Kidney (tissue), 14 donors: Measurements from ENCODE around the gene ARHGAP22. TPM values are rescaled to one million over a fixed set of nuclear protein-coding genes. Genes with fewer than 3 reads are reported as not detected.

Experiments
- DNase-seq, 5 donors: peaks; one replicate each; pipeline ENCODE4 v3.0.0-alpha.2; 2013 to 2020
- FAIRE-seq: peaks from 2 replicates; lab custom pipeline; 2012; peaks lifted over from hg19 to GRCh38; lab: Jason Lieb, UNC
- H3K27ac ChIP-seq, 2 donors: one replicate each; pipeline ENCODE4 v1.7.0; 2013; ENCODE audit warnings: low read depth in 2 of 2, low read length in 2 of 2, inconsistent platforms in 1 of 2
- H3K27me3 ChIP-seq: one replicate; pipeline ENCODE4 v1.7.1; 2013; ENCODE audit warnings: low read length, inconsistent platforms; ENCODE audit not compliant: control insufficient read depth, insufficient read depth
- H3K36me3 ChIP-seq, 3 donors: one replicate each; pipeline versions ENCODE4 v1.7.0 to v1.7.1; 2013; ENCODE audit warnings: low read length in 3 of 3, control low read depth in 1 of 3, inconsistent platforms in 1 of 3; ENCODE audit not compliant: insufficient read depth in 3 of 3, control insufficient read depth in 2 of 3
- H3K4me1 ChIP-seq, 3 donors: one replicate each; pipeline versions ENCODE4 v1.7.0 to v1.7.1; 2013; ENCODE audit warnings: low read length in 3 of 3, inconsistent platforms in 1 of 3, low read depth in 1 of 3; ENCODE audit not compliant: control insufficient read depth in 2 of 3, insufficient read depth in 2 of 3
- H3K4me3 ChIP-seq, 3 donors: one replicate each; pipeline versions ENCODE4 v1.7.0 to v1.8.1; 2013; ENCODE audit warnings: low read length in 3 of 3, control low read depth in 1 of 3, inconsistent platforms in 1 of 3
- H3K9ac ChIP-seq, 3 donors: one replicate each; pipeline versions ENCODE4 v1.7.0 to v1.7.1; 2013; ENCODE audit warnings: low read length in 3 of 3, control low read depth in 1 of 3, inconsistent platforms in 1 of 3
- H3K9me3 ChIP-seq, 3 donors: one replicate each; pipeline versions ENCODE4 v1.7.0 to v1.7.1; 2013; ENCODE audit warnings: low read length in 3 of 3, control low read depth in 1 of 3, inconsistent platforms in 1 of 3; ENCODE audit not compliant: control insufficient read depth in 2 of 3, insufficient read depth in 1 of 3
- intact Hi-C: fragments of 100-400 bp; cut with DNase I; formaldehyde crosslinking; loops from one replicate; pipeline ENCODE4 v1.11.1; 2022
- polyA plus RNA-seq: library from polyadenylated mRNA; stranded (reverse); fragments of 350-450 nt; fragmentation: Illumina TruSeq; extraction: RNeasy Lipid Tissue Mini Kit (QIAGEN cat#74804); gene quantifications from one replicate; pipeline ENCODE4 v1.2.3, GENCODE V29; 2014; ENCODE audit warnings: low read depth, low replicate concordance; ENCODE audit not compliant: insufficient read depth
- total RNA-seq: library from RNA; stranded (reverse); fragmentation: NEBNext Ultra II Directional; extraction: Animal tissue kit (Norgen Biotek cat#: 25700); gene quantifications from one replicate; pipeline ENCODE4 v1.2.1, GENCODE V29; 2021
- TF ChIP-seq, protein P1 (sequence below): IDR thresholded peaks from 3 replicates; pipeline ENCODE4 v1.5.1; 2012; ENCODE audit warnings: mild to moderate bottlenecking, moderate library complexity, borderline replicate concordance; ENCODE audit not compliant: insufficient read depth; ENCODE audit errors: extremely low read depth
- donor health status: control.
- donor health status: control.
- donor health status: control.
- donor health status: control.
- donor health status: control.
- donor health status: DM: yes; HTN: yes; CAD: no.
- donor health status: Normal renal cell carcinoma (clear cell type).

ARHGAP22 gene
- total and polyA plus RNA-seq, 2 donors from 2014 or later = 0.62 to 6.6 TPM

GRCh38 chr10:48468866-48469511 is 135.9 kb downstream of the ARHGAP22 start:
- FAIRE-seq (no peak), DNase-seq (peak in 3 of 5 donors; percentile 9 to 62 (median 48))
- H3K4me3 ChIP-seq = no peak overlapping the region
- TF ChIP-seq, protein P1, sequence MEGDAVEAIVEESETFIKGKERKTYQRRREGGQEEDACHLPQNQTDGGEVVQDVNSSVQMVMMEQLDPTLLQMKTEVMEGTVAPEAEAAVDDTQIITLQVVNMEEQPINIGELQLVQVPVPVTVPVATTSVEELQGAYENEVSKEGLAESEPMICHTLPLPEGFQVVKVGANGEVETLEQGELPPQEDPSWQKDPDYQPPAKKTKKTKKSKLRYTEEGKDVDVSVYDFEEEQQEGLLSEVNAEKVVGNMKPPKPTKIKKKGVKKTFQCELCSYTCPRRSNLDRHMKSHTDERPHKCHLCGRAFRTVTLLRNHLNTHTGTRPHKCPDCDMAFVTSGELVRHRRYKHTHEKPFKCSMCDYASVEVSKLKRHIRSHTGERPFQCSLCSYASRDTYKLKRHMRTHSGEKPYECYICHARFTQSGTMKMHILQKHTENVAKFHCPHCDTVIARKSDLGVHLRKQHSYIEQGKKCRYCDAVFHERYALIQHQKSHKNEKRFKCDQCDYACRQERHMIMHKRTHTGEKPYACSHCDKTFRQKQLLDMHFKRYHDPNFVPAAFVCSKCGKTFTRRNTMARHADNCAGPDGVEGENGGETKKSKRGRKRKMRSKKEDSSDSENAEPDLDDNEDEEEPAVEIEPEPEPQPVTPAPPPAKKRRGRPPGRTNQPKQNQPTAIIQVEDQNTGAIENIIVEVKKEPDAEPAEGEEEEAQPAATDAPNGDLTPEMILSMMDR = no peak
- H3K9me3 ChIP-seq = no peaks in the 10 kb centered on the region
- no peak overlapping the region for H3K27ac ChIP-seq
- no peaks in the 10 kb centered on the region for H3K27me3 ChIP-seq
- no peak overlapping the region for H3K9ac ChIP-seq
- H3K36me3 ChIP-seq = no peaks in the 10 kb centered on the region
- H3K4me1 ChIP-seq = peaks cover 0 to 4% (median 0%) of the 10 kb centered on the region in 3 donors
- intact Hi-C loops = no loop called here

DNA sequence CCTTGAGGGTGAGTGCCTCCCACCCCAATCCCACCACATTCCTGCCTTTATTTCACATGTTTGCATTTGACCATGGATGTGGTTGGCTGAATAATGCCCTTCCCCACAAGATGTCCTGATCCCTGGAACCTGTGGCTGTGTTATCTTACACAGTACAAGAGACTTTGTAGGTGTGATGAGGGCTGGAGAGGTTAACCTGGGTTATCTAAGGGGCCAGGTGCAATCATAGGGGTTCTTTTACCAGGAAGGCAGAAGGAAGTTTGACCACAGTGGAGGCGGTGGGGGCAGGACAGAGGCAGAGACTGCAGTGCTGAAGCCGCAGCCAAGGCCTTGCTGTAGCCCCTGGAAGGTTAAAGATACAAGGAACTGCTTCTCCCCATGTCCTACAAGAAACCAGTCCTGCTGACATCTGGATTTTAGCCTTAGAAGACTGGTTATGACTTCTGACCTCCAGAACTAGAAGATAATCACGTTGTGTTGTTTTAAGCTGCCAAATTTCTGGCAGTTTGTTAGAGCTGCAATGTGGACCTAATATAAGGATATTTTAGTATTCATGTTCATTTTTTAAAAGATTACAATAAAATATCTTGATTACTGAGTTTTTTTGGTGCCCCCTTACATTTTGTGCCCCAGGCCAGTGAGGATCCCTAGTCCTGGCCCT is 136.6 kb downstream of the ARHGAP22 start:
- peak in 3 of 5 donors; percentile 8 to 37 (median 34) for DNase-seq
- no peak for FAIRE-seq
- no peaks in the 10 kb centered on the region for H3K27me3 ChIP-seq
- no peak overlapping the region for H3K9ac ChIP-seq
- TF ChIP-seq, protein P1 = no peak
- no peak overlapping the region for H3K4me3 ChIP-seq
- intact Hi-C loops = no loop called here
- H3K4me1 ChIP-seq = peaks cover 0 to 4% (median 0%) of the 10 kb centered on the region in 3 donors
- no peak overlapping the region for H3K27ac ChIP-seq
- H3K9me3 ChIP-seq = no peaks in the 10 kb centered on the region
- no peaks in the 10 kb centered on the region for H3K36me3 ChIP-seq

DNA sequence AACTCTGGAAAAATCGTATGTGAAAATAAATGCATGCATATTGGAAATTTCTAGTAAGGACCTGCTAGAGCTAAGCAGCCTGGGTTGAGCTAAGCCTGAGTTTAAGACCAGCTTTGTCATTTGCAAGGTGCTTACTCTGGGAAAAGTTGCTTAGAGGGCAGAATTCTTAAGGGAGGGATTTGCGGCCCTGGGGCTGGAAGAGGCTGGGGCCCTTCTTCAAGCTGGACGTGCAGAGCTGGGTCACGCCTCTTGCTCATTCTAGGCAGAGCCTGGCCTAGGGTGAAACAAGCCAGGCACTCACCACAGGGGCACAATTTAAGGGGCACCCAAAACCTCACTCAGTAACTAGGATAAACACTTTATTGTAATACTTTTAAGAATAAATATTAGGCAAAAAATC is 137.2 kb downstream of the ARHGAP22 start:
- H3K9ac ChIP-seq = no peak overlapping the region
- no peak overlapping the region for H3K4me3 ChIP-seq
- intact Hi-C loops = no loop called here
- peaks cover 0 to 4% (median 0%) of the 10 kb centered on the region in 3 donors for H3K4me1 ChIP-seq
- TF ChIP-seq, protein P1 = no peak
- no peaks in the 10 kb centered on the region for H3K27me3 ChIP-seq
- H3K9me3 ChIP-seq = no peaks in the 10 kb centered on the region
- H3K36me3 ChIP-seq = no peaks in the 10 kb centered on the region
- FAIRE-seq (no peak), DNase-seq (peak in 2 of 5 donors; percentile 12 to 45)
- H3K27ac ChIP-seq = no peak overlapping the region
